Thyroid gland (tissue), 4 donors: ENCODE measurements around the gene RNGTT.

Experiments used
- CTCF ChIP-seq, 6 experiments: fragments of 200-600 bp in 3 of 6; fragments of 450-650 bp in 3 of 6; sonication (generic) in 3 of 6; IDR thresholded peaks; one replicate each; pipeline ENCODE4 v1.5.1; 2016 to 2019; ENCODE audit warnings: antibody characterized with exemption in 6 of 6, mild to moderate bottlenecking in 2 of 6, inconsistent platforms in 1 of 6, moderate library complexity in 1 of 6
- POLR2A ChIP-seq, 2 donors: fragments of 450-650 bp; IDR thresholded peaks; one replicate each; pipeline ENCODE4 v1.6.1; 2017; ENCODE audit warnings: antibody characterized with exemption in 2 of 2, mild to moderate bottlenecking in 2 of 2, moderate library complexity in 1 of 2

GRCh38 chr6:88750936-88751335 lies 212.5 kb downstream of the RNGTT start:
- TF ChIP-seq POLR2A (IDR thresholded peaks at IDR 0.05), result no peak
- TF ChIP-seq CTCF (IDR thresholded peaks at IDR 0.05), result no peak
